KG1 (cell line): ENCODE measurements around the gene NRCAM.
"Not testable (repeated sequence)": the region's sequence is repeated elsewhere in the genome, so short reads cannot be mapped to it uniquely, and the experiment has no call there.

Experiments used
- DNase-seq: peaks from one replicate; lab custom pipeline; 2025; lab: John Stamatoyannopoulos, UW

NRCAM gene

GRCh38 chr7:108402865-108403264 lies 53.4 kb downstream of the NRCAM start:
- DNase-seq, result no peak

DNA sequence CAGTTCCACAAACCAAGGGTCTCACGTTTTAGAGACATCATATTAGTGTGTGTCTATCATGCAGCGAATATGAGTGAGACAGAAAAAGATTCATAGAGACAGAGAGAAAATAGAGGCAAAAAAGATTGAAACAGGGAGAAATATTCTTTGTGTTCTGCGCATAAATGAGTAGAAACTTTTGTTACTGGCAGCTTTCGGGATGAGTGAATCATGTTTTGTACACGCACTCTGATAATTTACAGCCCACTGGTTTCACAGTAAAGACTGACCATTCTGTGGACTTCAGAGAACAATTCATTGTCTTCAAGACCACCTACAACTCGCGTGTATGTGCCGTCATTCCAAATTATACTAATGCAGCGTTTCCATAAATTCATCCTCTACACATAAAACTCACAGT lies 60.2 kb downstream of the NRCAM start:
- DNase-seq, result no peak

DNA sequence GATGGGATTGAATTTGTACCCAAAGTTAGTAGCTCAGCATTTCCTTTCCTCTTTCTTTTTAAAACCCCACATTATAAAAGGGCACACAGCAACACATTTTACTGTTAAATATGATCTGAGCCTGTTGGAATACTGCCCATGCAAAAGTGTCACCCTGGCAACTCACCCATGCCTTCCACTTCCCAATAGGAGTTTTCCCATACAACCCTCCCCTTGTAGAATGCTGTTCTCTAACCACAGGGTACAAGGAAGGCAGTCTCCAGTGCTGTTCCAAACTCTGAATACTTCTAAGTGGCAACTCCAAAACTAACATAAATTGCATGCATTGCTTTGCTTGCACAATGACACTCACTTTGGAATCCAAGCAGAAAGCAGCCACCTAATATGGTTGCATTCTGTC lies 60.8 kb downstream of the NRCAM start:
- no peak for DNase-seq

GRCh38 chr7:108393097-108393496 lies 63.1 kb downstream of the NRCAM start:
- not testable (repeated sequence) for DNase-seq

DNA sequence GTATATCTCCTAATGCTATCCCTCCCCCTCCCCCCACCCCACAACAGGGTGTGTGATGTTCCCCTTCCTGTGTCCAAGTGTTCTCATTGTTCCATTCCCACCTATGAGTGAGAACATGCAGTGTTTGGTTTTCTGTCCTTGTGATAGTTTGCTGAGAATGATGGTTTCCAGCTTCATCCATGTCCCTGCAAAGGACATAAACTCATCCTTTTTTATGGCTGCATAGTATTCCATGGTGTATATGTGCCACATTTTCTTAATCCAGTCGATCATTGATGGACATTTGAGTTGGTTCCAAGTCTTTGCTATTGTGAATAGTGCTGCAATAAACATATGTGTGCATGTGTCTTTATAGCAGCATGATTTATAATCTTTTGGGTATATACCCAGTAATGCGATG lies 68.5 kb downstream of the NRCAM start:
- not testable (repeated sequence) for DNase-seq

DNA sequence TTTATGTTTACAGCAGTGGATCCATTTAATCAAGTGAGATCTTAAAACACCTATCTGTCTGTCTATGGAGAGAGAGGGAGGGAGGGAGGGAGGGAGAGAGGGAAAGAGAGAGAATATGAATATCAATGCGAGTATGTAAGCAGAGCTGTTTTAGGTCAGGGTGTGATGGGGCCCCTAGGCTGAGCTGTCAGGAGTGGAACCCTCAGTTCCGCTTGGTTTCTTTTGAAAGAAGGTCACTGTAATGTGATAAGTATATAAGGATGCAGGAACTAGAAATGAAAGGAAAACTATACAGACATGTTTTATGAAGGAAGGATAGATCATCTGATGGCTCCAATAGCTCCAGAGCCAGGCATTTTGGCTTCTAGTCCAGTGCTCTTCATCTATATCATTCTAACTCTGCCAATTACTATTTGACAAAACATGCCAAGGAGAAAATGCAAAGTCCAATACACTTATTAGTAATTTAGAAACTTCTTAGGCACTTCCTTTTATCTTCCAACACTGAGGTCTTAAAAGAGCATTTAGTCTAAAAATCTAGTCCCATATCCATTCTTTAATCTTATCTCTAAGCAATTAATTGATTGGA lies 70.3 kb downstream of the NRCAM start:
- DNase-seq, result no peak

DNA sequence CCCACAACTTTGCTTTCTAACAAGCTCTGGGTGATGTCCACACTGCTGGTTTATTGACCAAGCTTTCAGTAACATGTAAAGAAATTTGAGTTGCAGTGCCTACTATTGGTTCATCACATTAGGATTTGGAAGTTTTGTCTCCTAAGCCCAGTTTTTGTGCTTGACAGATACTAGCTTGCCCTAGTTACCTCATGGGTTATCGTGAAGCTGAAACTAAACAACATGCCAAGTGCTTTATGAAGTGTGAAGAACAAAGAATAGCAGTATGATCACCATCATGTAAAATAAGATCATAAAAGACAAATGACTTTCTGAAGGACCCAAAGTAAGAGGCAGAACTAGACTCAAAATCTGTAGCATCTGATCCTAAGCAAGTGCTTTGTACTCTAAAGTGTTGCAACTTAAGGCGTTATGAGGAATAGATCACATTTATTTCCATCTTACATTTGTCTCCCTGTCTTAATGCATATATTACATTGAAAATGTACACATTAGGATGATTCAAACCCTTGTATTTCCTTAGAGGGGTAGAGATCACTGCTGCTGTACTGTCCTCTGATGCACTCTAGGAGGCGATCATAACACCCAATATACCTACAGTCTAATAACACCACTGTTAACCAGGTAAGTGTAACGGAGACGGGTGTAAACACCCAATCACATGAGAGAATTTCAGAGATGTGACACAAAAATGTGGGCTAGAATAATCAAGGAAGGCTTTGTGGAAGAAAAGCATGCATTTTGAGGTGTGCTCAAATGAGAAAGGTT lies 71.3 kb downstream of the NRCAM start:
- DNase-seq, result no peak

- DNase-seq, result no peak
Observed at GRCh38 chr7:108382932-108383331, 73.3 kb downstream of the NRCAM start.

DNA sequence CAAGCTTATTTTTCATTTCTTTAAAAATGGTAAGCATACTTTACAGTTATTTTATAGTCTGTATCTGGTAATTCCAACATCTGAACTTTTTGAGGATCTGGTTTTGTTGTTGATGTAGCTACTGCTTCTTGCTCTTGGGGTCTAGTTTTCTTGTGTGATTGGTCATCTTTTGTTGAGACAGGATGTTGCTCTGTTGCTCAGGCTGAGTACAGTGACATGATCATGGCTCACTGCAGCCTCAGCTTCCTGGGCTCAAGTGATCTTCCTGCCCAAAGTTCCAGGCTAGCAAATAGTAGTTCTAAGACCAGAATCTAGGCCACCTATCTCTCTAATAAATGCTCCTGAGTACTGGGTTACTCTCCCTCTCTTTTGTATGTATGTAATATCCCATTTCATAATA lies 75.7 kb downstream of the NRCAM start:
- DNase-seq, result no peak

DNA sequence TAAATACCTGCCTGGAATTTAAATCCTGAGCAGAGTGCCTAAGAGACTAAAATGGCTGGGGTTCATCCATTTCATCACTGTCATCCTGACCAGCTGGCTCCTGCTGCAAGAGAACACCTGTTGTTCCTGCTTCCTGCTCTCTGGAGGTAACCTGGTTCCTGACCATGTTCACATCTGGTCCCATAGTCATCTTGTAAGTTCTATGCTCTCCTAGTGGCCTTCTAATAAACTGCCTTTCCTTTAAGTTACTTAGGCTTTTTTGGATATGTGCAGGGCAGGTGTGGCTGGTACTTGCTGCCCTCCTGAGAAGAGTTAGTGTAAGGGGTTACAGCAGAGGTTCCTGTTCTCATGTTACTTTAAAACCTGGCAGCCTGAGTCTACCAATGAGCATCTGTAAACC lies 80.0 kb downstream of the NRCAM start:
- no peak for DNase-seq

GRCh38 chr7:108375668-108376067 lies 80.6 kb downstream of the NRCAM start:
- no peak for DNase-seq

DNA sequence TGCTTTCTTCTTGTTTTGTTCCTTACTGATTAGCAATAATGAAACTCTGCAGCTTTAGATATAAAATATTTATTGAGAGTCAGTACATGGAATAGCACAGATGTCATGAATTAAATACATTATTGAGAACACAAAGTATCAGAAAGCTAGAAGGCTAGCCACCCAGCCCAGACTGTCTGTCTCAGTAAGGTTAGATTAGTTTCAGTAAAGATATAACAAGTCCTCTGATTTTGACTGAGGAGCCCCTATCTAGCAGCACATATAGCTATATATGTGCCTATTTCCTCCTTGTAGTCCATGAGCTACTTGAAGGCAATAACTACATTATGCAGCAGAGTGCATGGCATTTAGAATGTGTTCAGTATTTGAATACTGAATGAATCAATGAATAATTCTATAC lies 81.3 kb downstream of the NRCAM start:
- no peak for DNase-seq

DNA sequence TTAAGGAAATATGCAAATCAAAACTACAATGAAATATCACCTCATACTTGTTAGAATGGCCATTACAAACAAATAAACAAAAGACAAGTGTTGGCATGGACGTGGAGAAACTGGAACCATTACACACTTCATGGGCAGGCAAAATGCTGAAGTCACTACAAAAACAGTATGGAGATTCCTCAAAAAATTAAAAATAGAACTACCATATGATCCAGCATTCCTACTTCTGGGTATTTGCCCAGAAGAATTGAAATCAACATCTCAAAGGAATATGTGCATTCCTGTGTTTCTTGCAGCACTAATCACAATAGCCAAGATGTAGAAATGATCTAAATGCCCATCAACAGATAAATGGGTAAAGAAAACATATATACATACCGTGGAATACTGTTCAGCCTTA lies 83.6 kb downstream of the NRCAM start:
- DNase-seq, result no peak

GRCh38 chr7:108370616-108371015 lies 85.6 kb downstream of the NRCAM start:
- no peak for DNase-seq

DNA sequence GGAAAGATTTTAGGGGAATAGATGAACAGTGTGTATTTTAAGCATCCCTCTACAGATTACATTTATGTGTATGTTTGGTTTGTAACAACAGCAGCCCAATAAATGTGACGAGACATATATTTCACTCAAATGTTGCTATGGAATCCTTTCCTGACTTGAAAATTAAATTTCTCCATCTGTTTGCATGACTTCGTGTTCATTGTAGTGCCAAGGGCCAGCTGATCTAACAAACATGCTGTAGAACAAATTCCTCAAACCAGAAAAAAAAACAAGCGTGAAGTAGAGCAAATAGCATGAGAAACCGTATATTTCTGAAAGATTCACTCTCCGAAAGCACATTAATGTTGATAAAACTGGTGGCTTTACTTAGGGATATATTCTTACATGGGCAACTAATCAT lies 87.8 kb downstream of the NRCAM start:
- no peak for DNase-seq

DNA sequence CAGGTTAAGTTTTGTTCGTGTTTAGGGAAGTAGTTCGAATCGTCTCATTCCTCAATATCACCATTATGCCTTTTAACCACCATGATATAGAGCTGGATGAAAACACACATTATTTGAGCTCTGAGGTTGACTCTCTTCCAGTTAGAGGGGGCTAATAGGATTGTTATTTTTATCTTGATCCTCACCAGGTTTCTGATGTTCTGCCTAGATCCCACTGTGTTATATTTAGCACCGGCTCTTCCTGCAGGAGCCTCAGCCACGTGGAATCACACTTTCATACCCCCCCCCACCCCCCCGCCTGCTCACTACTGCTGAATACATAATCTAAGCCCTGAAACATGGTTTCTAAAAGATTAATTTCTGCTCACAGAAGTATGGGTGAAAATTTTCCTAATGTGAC lies 88.3 kb downstream of the NRCAM start:
- DNase-seq, result no peak

- DNase-seq, result no peak
Observed at GRCh38 chr7:108367314-108367713, 88.9 kb downstream of the NRCAM start.

- DNase-seq, result no peak
Observed at GRCh38 chr7:108363659-108364058, 92.6 kb downstream of the NRCAM start.

GRCh38 chr7:108360058-108360800 lies 96.0 kb downstream of the NRCAM start:
- DNase-seq, result no peak

GRCh38 chr7:108358553-108358952 lies 97.7 kb downstream of the NRCAM start:
- no peak for DNase-seq

DNA sequence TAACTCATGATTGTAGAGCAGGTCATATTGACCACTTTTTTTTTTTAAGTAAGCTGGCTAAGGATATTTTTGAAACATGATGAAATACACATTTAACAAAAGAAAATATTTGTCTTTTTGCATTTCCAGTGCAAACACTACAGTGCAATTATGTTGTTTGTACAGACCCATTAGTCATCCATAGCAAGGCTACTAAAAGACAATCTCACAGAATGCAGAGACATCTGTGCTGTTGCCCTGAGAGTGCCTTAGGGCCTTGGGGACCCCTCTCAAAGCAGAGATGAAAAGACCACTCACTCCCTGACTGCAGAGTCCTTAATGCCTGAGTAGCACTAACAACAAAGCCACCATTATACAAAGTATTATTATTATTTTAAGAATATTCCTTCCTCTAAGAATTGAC lies 104.5 kb downstream of the NRCAM start:
- DNase-seq, result no peak

- no peak for DNase-seq
Observed at GRCh38 chr7:108348913-108349312, 107.3 kb downstream of the NRCAM start.

DNA sequence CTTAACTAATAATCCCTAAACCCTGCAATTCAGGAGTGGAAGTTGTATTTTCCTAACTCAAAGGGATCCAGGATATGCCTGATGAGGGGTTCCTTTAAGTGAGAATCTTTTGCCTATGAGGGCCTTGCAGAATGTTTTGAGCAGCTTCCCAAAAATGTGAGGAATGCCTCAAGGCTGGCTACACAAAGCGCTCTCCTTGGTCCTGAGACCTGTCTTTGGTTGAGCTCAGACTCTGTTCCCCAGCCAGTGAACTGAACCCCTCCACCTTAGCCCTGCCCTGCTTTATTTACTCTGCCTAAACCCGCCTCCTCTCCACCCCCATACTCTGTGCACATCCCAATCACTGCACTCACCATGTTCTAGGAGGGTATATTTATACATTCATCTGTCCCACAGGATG lies 108.6 kb downstream of the NRCAM start:
- DNase-seq, result no peak
